ENCODE measurements around the gene PAQR7. TPM values are rescaled to one million over a fixed set of nuclear protein-coding genes. Genes with fewer than 3 reads are reported as not detected.

PAQR7 gene
- polyA plus RNA-seq, 1 experiment = 12.6 TPM

- DNase-seq (ENCODE audit: low read depth) = no peak
- Histone ChIP-seq H3K36me3 (ENCODE audit: control insufficient read depth, insufficient read depth, low read length) (no peaks in the 10 kb centered on the region), H3K27me3 (ENCODE audit: control insufficient read depth, insufficient read depth, low read length) (no peaks in the 10 kb centered on the region), H3K4me3 (ENCODE audit: low read depth, low read length) (no peak overlapping the region)
- no peak for TF ChIP-seq CTCF (IDR thresholded peaks at IDR 0.05; ENCODE audit: insufficient read depth, low read depth, low read length)
- POLR2A ChIA-PET = interaction anchor here (0.5 to 0.6 kb wide), 2 partner anchors 55 to 107 kb away, joined by 3 to 6 read pairs; partner anchors contain the start of gene PAFAH2
- CTCF ChIA-PET = interaction anchor here (0.7 to 3.4 kb wide), 7 partner anchors 10 to 106 kb away, joined by 3 to 12 read pairs (median 4); partner anchors contain the start of gene PAQR7
These were observed 14.9 kb upstream of the PAQR7 start for GRCh38 chr1:25890239-25891034.

GRCh38 chr1:25889470-25889869 is 14.0 kb upstream of the PAQR7 start:
- CTCF ChIA-PET = interaction anchor here (1.2 to 3.4 kb wide), 4 partner anchors 9 to 99 kb away, joined by 4 to 12 read pairs (median 8); partner anchors contain the start of gene PAQR7
- POLR2A ChIA-PET = no interaction called here
- Histone ChIP-seq H3K36me3 (ENCODE audit: control insufficient read depth, insufficient read depth, low read length) (no peaks in the 10 kb centered on the region), H3K4me3 (ENCODE audit: low read depth, low read length) (no peak overlapping the region), H3K27me3 (ENCODE audit: control insufficient read depth, insufficient read depth, low read length) (no peaks in the 10 kb centered on the region)
- DNase-seq (ENCODE audit: low read depth) = no peak
- 0 out of 2 replicates have a peak, but pooled peaks have one; percentile 32 for TF ChIP-seq CTCF (IDR thresholded peaks at IDR 0.05; ENCODE audit: insufficient read depth, low read depth, low read length)

- Histone ChIP-seq H3K4me3 (ENCODE audit: low read depth, low read length) (no peak overlapping the region), H3K36me3 (ENCODE audit: control insufficient read depth, insufficient read depth, low read length) (no peaks in the 10 kb centered on the region), H3K27me3 (ENCODE audit: control insufficient read depth, insufficient read depth, low read length) (no peaks in the 10 kb centered on the region)
- no peak for DNase-seq (ENCODE audit: low read depth)
- POLR2A ChIA-PET = no interaction called here
- no peak for TF ChIP-seq CTCF (IDR thresholded peaks at IDR 0.05; ENCODE audit: insufficient read depth, low read depth, low read length)
- CTCF ChIA-PET = interaction anchor here (0.7 to 3.4 kb wide), 3 partner anchors 8 to 109 kb away, joined by 3 to 12 read pairs (median 4); partner anchors contain the start of gene PAFAH2
These were observed 13.0 kb upstream of the PAQR7 start for GRCh38 chr1:25888426-25888987.

- H3K27me3 ChIP-seq (ENCODE audit: control insufficient read depth, insufficient read depth, low read length) = no peaks in the 10 kb centered on the region
- ChIA-PET CTCF (interaction anchor here (0.7 kb wide), 1 partner anchor 112 kb away, joined by 3 read pairs; the partner anchor contains the start of gene PAFAH2), POLR2A (no interaction called here)
- DNase-seq (ENCODE audit: low read depth) = no peak
- no peak for TF ChIP-seq CTCF (IDR thresholded peaks at IDR 0.05; ENCODE audit: insufficient read depth, low read depth, low read length)
- H3K36me3 ChIP-seq (ENCODE audit: control insufficient read depth, insufficient read depth, low read length) = no peaks in the 10 kb centered on the region; the same call in 1 of the 2 replicates
- H3K4me3 ChIP-seq (ENCODE audit: low read depth, low read length) = no peak overlapping the region
These were observed 10.1 kb upstream of the PAQR7 start for GRCh38 chr1:25885602-25886001.

GRCh38 chr1:25881266-25881665 is 5.8 kb upstream of the PAQR7 start:
- POLR2A ChIA-PET = no interaction called here
- CTCF ChIA-PET = interaction anchor here (1.1 to 2.3 kb wide), 2 partner anchors 8 to 36 kb away, joined by 4 to 12 read pairs; no protein-coding TSS in a partner anchor
- no peak for DNase-seq (ENCODE audit: low read depth)
- H3K36me3 ChIP-seq (ENCODE audit: control insufficient read depth, insufficient read depth, low read length) = no peaks in the 10 kb centered on the region; the same call in 1 of the 2 replicates
- H3K27me3 ChIP-seq (ENCODE audit: control insufficient read depth, insufficient read depth, low read length) = no peaks in the 10 kb centered on the region
- no peak for TF ChIP-seq CTCF (IDR thresholded peaks at IDR 0.05; ENCODE audit: insufficient read depth, low read depth, low read length)
- no peak overlapping the region for H3K4me3 ChIP-seq (ENCODE audit: low read depth, low read length)
